DND-41 (cell line): ENCODE measurements around the gene KRTAP6-1.

Source experiments
- ATAC-seq: fragments of 200-7000 bp; cut with Tn5 transposase; 3 replicates; pipeline ENCODE4 v1.9.1; 2021; ENCODE audit warnings: low read depth; ENCODE audit not compliant: insufficient read depth
- DNase-seq: peaks from one replicate; pipeline ENCODE4 v3.0.0-alpha.2; 2020
- H2AFZ ChIP-seq: 2 replicates; pipeline ENCODE4 v1.6.0; 2012; ENCODE audit warnings: low read depth, low read length
- H3K27ac ChIP-seq: 2 replicates; pipeline ENCODE4 v1.5.1; 2012; ENCODE audit warnings: low read length, inconsistent platforms
- H3K27me3 ChIP-seq: fragments of 200-600 bp; sonication (generic); 2 replicates; pipeline ENCODE4 v1.6.0; 2012; ENCODE audit warnings: low read length, mild to moderate bottlenecking, inconsistent platforms; ENCODE audit not compliant: insufficient read depth, poor library complexity
- H3K36me3 ChIP-seq: 2 replicates; pipeline ENCODE4 v1.5.1; 2012; ENCODE audit warnings: low read length, inconsistent platforms; ENCODE audit not compliant: insufficient read depth
- H3K4me1 ChIP-seq: 2 replicates; pipeline ENCODE4 v1.5.1; 2012; ENCODE audit warnings: mild to moderate bottlenecking, low read length; ENCODE audit not compliant: insufficient read depth
- H3K4me2 ChIP-seq: 2 replicates; pipeline ENCODE4 v1.6.0; 2012; ENCODE audit warnings: mild to moderate bottlenecking, moderate library complexity, low read length, inconsistent platforms; ENCODE audit not compliant: insufficient read depth
- H3K4me3 ChIP-seq, 2 experiments: fragments of 200-600 bp in 1 of 2; shearing (Covaris generic) in 1 of 2; 2 replicates each; pipeline ENCODE4 v1.5.1; 2012 to 2016; ENCODE audit warnings: inconsistent platforms in 2 of 2, low read length in 2 of 2, mild to moderate bottlenecking in 2 of 2, low read depth in 1 of 2, moderate library complexity in 1 of 2
- H3K79me2 ChIP-seq: 2 replicates; pipeline ENCODE4 v1.6.0; 2012; ENCODE audit warnings: low read length, inconsistent platforms; ENCODE audit not compliant: insufficient read depth
- H3K9ac ChIP-seq: 2 replicates; pipeline ENCODE4 v1.6.0; 2012; ENCODE audit warnings: low read depth, mild to moderate bottlenecking, inconsistent platforms, low read length, moderate library complexity
- H3K9me3 ChIP-seq: 2 replicates; pipeline ENCODE4 v1.5.1; 2012; ENCODE audit warnings: low read length, moderate library complexity, mild to moderate bottlenecking, inconsistent platforms; ENCODE audit not compliant: insufficient read depth, severe bottlenecking
- H4K20me1 ChIP-seq: 2 replicates; pipeline ENCODE4 v1.6.0; 2012; ENCODE audit warnings: low read length; ENCODE audit not compliant: insufficient read depth
- CTCF ChIP-seq: IDR thresholded peaks from 2 replicates; pipeline ENCODE4 v1.5.1; 2012; ENCODE audit warnings: borderline replicate concordance, low read length, moderate library complexity, mild to moderate bottlenecking; ENCODE audit not compliant: poor library complexity, severe bottlenecking; ENCODE audit errors: extremely low read depth
- EZH2 ChIP-seq: IDR thresholded peaks from 3 replicates; pipeline ENCODE4 v1.6.1; 2012; ENCODE audit warnings: borderline replicate concordance, low read depth, mild to moderate bottlenecking, moderate library complexity, low read length, inconsistent platforms; ENCODE audit not compliant: severe bottlenecking

Gene KRTAP6-1

DNA sequence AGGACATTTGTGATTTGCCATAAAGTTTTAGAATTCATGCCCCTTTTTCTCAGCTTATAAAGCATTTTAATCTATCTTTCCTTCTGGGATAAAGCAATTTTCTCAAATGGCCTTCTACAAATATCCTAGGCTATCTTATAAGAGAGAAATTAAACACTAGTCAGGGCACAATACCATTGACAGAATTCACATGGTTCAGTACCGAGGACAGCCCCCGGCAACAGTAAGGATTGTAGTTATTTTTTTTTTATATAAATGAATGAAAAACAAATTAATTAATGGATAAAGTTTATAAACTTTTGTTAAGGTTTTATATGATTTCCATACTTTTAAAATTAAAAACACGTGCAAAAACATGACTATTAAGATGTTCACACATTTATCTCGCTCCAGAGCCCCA, 14.4 kb upstream of the KRTAP6-1 start:
- Histone ChIP-seq H3K9ac (no peak overlapping the region), H3K4me2 (no peak overlapping the region), H3K4me1 (no peaks in the 10 kb centered on the region), H2AFZ (no peak overlapping the region), H3K4me3 (no peak overlapping the region), H3K9me3 (no peaks in the 10 kb centered on the region), H3K79me2 (no peaks in the 10 kb centered on the region), H3K36me3 (no peaks in the 10 kb centered on the region), H4K20me1 (no peaks in the 10 kb centered on the region), H3K27ac (no peak overlapping the region), H3K27me3 (no peaks in the 10 kb centered on the region)
- TF ChIP-seq EZH2: no peak
- no peak for TF ChIP-seq CTCF
- ATAC-seq (no peak), DNase-seq (no peak)

GRCh38 chr21:30625449-30626165, 11.9 kb upstream of the KRTAP6-1 start:
- no peaks in the 10 kb centered on the region for H3K36me3 ChIP-seq
- DNase-seq (no peak), ATAC-seq (no peak)
- H3K9me3 ChIP-seq: no peaks in the 10 kb centered on the region
- no peak overlapping the region for H2AFZ ChIP-seq
- no peak for TF ChIP-seq CTCF
- no peak for TF ChIP-seq EZH2
- no peaks in the 10 kb centered on the region for H3K4me1 ChIP-seq
- no peak overlapping the region for H3K27ac ChIP-seq
- H3K4me3 ChIP-seq: no peak overlapping the region
- H3K79me2 ChIP-seq: no peaks in the 10 kb centered on the region
- no peak overlapping the region for H3K9ac ChIP-seq
- no peak overlapping the region for H3K4me2 ChIP-seq
- H4K20me1 ChIP-seq: no peaks in the 10 kb centered on the region
- no peaks in the 10 kb centered on the region for H3K27me3 ChIP-seq

GRCh38 chr21:30623362-30623761, 9.6 kb upstream of the KRTAP6-1 start:
- no peaks in the 10 kb centered on the region for H4K20me1 ChIP-seq
- no peaks in the 10 kb centered on the region for H3K9me3 ChIP-seq
- H3K79me2 ChIP-seq: no peaks in the 10 kb centered on the region
- no peak overlapping the region for H3K4me2 ChIP-seq
- ATAC-seq (no peak), DNase-seq (no peak)
- TF ChIP-seq CTCF: no peak
- TF ChIP-seq EZH2: no peak
- no peak overlapping the region for H3K27ac ChIP-seq
- no peak overlapping the region for H2AFZ ChIP-seq
- no peaks in the 10 kb centered on the region for H3K27me3 ChIP-seq
- no peak overlapping the region for H3K4me3 ChIP-seq
- H3K36me3 ChIP-seq: no peaks in the 10 kb centered on the region
- no peak overlapping the region for H3K9ac ChIP-seq
- H3K4me1 ChIP-seq: no peaks in the 10 kb centered on the region
